ENCODE results near the gene PCNT.

The PCNT gene

GRCh38 chr21:46492851-46493250, 168.9 kb downstream of the PCNT start:
- no peak for DNase-seq

- DNase-seq = no peak
These were observed 169.9 kb downstream of the PCNT start for GRCh38 chr21:46493828-46494227.
